GM23338 (cell line): ENCODE results near the gene EVI5. TPM values are rescaled to one million over a fixed set of nuclear protein-coding genes. Genes with fewer than 3 reads are reported as not detected.

Source experiments
- ATAC-seq: fragments of 200-7000 bp; cut with Tn5 transposase; 3 replicates; pipeline ENCODE4 v1.9.1; 2020
- DNase-seq: peaks from one replicate; pipeline ENCODE4 v3.0.0-alpha.2; 2015; ENCODE audit warnings: low spot score
- H2AFZ ChIP-seq: fragments of 200-600 bp; sonication (generic); 2 replicates; pipeline ENCODE4 v1.8.0; 2016; ENCODE audit warnings: antibody characterized with exemption, mild to moderate bottlenecking, moderate library complexity
- H3F3A ChIP-seq: fragments of 200-600 bp; sonication (generic); replicated peaks from 2 replicates; pipeline ENCODE4 v1.8.0; 2017; ENCODE audit warnings: antibody characterized with exemption, mixed run types, low read depth
- H3K27ac ChIP-seq: fragments of 200-600 bp; sonication (generic); 2 replicates; pipeline ENCODE4 v1.6.1; 2016; ENCODE audit warnings: low read depth
- H3K27me3 ChIP-seq: fragments of 200-600 bp; sonication (generic); 2 replicates; pipeline ENCODE4 v1.8.0; 2016; ENCODE audit warnings: mild to moderate bottlenecking, mixed run types, moderate library complexity; ENCODE audit not compliant: insufficient read depth
- H3K36me3 ChIP-seq: fragments of 200-600 bp; sonication (generic); 2 replicates; pipeline ENCODE4 v1.8.0; 2016; ENCODE audit warnings: mild to moderate bottlenecking; ENCODE audit not compliant: insufficient read depth
- H3K4me1 ChIP-seq: fragments of 200-600 bp; sonication (generic); 2 replicates; pipeline ENCODE4 v1.8.0; 2016; ENCODE audit warnings: mild to moderate bottlenecking, moderate library complexity; ENCODE audit not compliant: insufficient read depth
- H3K4me2 ChIP-seq: fragments of 200-600 bp; sonication (generic); 2 replicates; pipeline ENCODE4 v1.7.1; 2017; ENCODE audit warnings: mixed run types
- H3K4me3 ChIP-seq: fragments of 200-600 bp; sonication (generic); 2 replicates; pipeline ENCODE4 v1.6.1; 2016; ENCODE audit warnings: mixed run types
- H3K79me2 ChIP-seq: fragments of 200-600 bp; sonication (generic); replicated peaks from 2 replicates; pipeline ENCODE4 v1.8.0; 2017; ENCODE audit warnings: mild to moderate bottlenecking; ENCODE audit not compliant: insufficient read depth
- H3K9me2 ChIP-seq: fragments of 200-600 bp; sonication (generic); 2 replicates; pipeline ENCODE4 v1.8.0; 2017; ENCODE audit not compliant: insufficient read depth
- H4K20me1 ChIP-seq: fragments of 200-600 bp; sonication (generic); replicated peaks from 2 replicates; pipeline ENCODE4 v1.8.0; 2017; ENCODE audit warnings: mild to moderate bottlenecking; ENCODE audit not compliant: insufficient read depth
- H3K27ac Mint-ChIP-seq: 2 replicates; pipeline ENCODE4 v1.8.0; 2020; ENCODE audit warnings: inconsistent platforms, mild to moderate bottlenecking, moderate library complexity, mixed read lengths
- H3K27me3 Mint-ChIP-seq: 3 replicates; pipeline ENCODE4 v1.8.0; 2022; ENCODE audit warnings: low read depth, mild to moderate bottlenecking, moderate library complexity, mixed read lengths, inconsistent platforms; ENCODE audit not compliant: insufficient read depth, poor library complexity
- H3K36me3 Mint-ChIP-seq: 3 replicates; pipeline ENCODE4 v1.8.0; 2021; ENCODE audit warnings: low read depth, mild to moderate bottlenecking, inconsistent platforms, moderate library complexity, mixed read lengths
- H3K4me1 Mint-ChIP-seq: 3 replicates; pipeline ENCODE4 v1.8.0; 2020; ENCODE audit warnings: mild to moderate bottlenecking, inconsistent platforms, mixed read lengths
- H3K4me3 Mint-ChIP-seq: 3 replicates; pipeline ENCODE4 v1.8.0; 2021; ENCODE audit warnings: moderate library complexity, mild to moderate bottlenecking, inconsistent platforms, mixed read lengths
- H3K9me3 Mint-ChIP-seq: 3 replicates; pipeline ENCODE4 v1.8.0; 2020; ENCODE audit warnings: moderate library complexity, mild to moderate bottlenecking, inconsistent platforms, mixed read lengths
- CREB1 ChIP-seq: fragments of 250-450 bp; sonication (Bioruptor Pico); IDR thresholded peaks from 2 replicates; pipeline ENCODE4 v1.5.0; 2020; ENCODE audit warnings: low read depth, mild to moderate bottlenecking, moderate library complexity
- EZH2 ChIP-seq: fragments of 200-600 bp; sonication (generic); IDR thresholded peaks from one replicate; pipeline ENCODE4 v1.8.0; 2017; ENCODE audit warnings: antibody characterized with exemption, mild to moderate bottlenecking, low read depth; ENCODE audit not compliant: unreplicated experiment
- EZH2phosphoT487 ChIP-seq: fragments of 200-600 bp; sonication (generic); IDR thresholded peaks from one replicate; pipeline ENCODE4 v1.8.1; 2018; ENCODE audit warnings: antibody characterized with exemption; ENCODE audit not compliant: unreplicated experiment
- NANOG ChIP-seq: IDR thresholded peaks from 2 replicates; pipeline ENCODE4 v1.6.1; 2016; ENCODE audit warnings: antibody characterized with exemption, borderline replicate concordance
- ZNF114 ChIP-seq: fragments of 250-450 bp; sonication (Bioruptor Pico); IDR thresholded peaks from 2 replicates; pipeline ENCODE4 v1.5.0; 2020; ENCODE audit warnings: mild to moderate bottlenecking, moderate library complexity
- ZNF462 ChIP-seq: fragments of 250-450 bp; sonication (Bioruptor Pico); IDR thresholded peaks from 2 replicates; pipeline ENCODE4 v1.5.0; 2020; ENCODE audit warnings: mild to moderate bottlenecking, moderate library complexity
- polyA plus RNA-seq: library from polyadenylated mRNA; unstranded; fragments of >200 nt; fragmentation: Nextera tagmentation; extraction: Ambion mirVana; gene quantifications from 2 replicates; pipeline ENCODE4 v1.2.1, GENCODE V29; 2016
- total RNA-seq: library from RNA; depleted of rRNA; stranded (reverse); fragments of >200 nt; shearing (Covaris generic); gene quantifications from 2 replicates; pipeline ENCODE4 v1.2.3, GENCODE V29; 2014

EVI5 gene
- total and polyA plus RNA-seq, 2 experiments from 2014 or later, result 15.6 to 24.8 TPM

- peak; percentile 18; the same call in 2 of the 3 replicates for ATAC-seq
- peak overlapping the region; percentile 6 for H3K4me2 ChIP-seq
- DNase-seq, result peak; percentile 27
- TF ChIP-seq ZNF114 (CRISPR knock-in tag) (no peak), NANOG (no peak), CREB1 (CRISPR knock-in tag) (no peak), ZNF462 (CRISPR knock-in tag) (no peak), EZH2 (no peak), EZH2phosphoT487 (no peak)
- H3K79me2 ChIP-seq, result no peaks in the 10 kb centered on the region
- H3K27me3 Mint-ChIP-seq, result peaks cover 2% of the 10 kb centered on the region
- H3K27me3 ChIP-seq, result peaks cover 5% of the 10 kb centered on the region
- H3K27ac Mint-ChIP-seq, result peak overlapping the region; percentile 95
- H3K4me3 ChIP-seq, result 0 out of 2 replicates have a peak overlapping the region, but pooled peaks have one; percentile 6
- peaks cover 20% of the 10 kb centered on the region for H3K4me1 Mint-ChIP-seq
- H3F3A ChIP-seq, result no peaks in the 10 kb centered on the region
- H3K36me3 Mint-ChIP-seq, result no peaks in the 10 kb centered on the region
- no peaks in the 10 kb centered on the region for H4K20me1 ChIP-seq
- no peak overlapping the region for H3K27ac ChIP-seq
- H3K9me3 Mint-ChIP-seq, result no peaks in the 10 kb centered on the region
- peaks cover 4% of the 10 kb centered on the region; the same call in 1 of the 2 replicates for H3K4me1 ChIP-seq
- no peaks in the 10 kb centered on the region for H3K9me2 ChIP-seq
- peak overlapping the region; percentile 65 for H3K4me3 Mint-ChIP-seq
- no peaks in the 10 kb centered on the region for H3K36me3 ChIP-seq
- no peak overlapping the region; the same call in 1 of the 2 replicates for H2AFZ ChIP-seq
Measured at GRCh38 chr1:92791487-92792066, 6.7 kb upstream of the EVI5 start.
